ENCODE measurements around the gene ZEB1.
A peak's percentile ranks its signal among the peaks of the same experiment; 100 is the strongest.
"Not testable (repeated sequence)": the region's sequence is repeated elsewhere in the genome, so short reads cannot be mapped to it uniquely, and the experiment has no call there.

The ZEB1 gene

GRCh38 chr10:31424473-31424872 is 105.5 kb downstream of the ZEB1 start:
- DNase-seq (ENCODE audit: low read depth) = no peak

DNA sequence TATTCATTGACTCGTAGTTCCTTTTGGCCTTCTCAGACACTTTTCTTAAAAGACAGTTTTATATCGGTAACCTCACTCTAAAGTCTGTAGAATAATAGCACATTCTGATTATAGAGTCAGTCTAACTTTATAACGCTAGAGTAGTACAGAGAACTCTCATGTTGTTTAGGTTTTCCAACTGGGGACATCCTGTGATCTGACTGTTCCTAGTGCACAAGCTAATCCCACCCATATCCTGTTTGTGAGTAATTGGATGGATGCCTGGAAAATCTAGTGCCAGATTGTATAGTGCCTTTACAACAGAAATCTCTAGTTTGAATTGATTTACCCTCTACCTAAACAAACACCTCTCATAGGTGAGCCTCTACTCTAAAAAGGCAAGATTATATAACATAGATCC is 107.4 kb downstream of the ZEB1 start:
- peak; percentile 91 for DNase-seq (ENCODE audit: low read depth)

- peak; percentile 85 for DNase-seq (ENCODE audit: low read depth)
Measured at GRCh38 chr10:31427334-31427733, 108.3 kb downstream of the ZEB1 start.

- DNase-seq (ENCODE audit: low read depth) = not testable (repeated sequence)
Measured at GRCh38 chr10:31428499-31428898, 109.5 kb downstream of the ZEB1 start.

DNA sequence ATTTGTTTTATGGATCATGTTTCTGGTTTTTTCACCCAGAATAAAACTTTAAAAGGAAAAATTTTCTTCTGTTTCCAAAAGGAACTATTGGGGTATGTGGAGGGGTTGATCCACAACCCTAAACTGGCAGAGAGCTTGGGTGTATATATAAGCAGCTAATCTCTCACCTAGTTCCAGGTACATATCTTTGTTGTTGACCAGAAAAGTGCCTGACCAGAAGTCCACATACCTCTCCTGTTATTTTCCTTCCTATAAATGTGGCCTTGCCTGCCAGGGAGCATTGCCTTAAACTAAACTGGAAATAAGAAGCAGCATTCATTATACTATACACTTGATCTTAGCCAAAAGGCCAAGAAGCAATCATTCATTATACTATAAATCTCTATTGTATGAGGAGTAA is 112.0 kb downstream of the ZEB1 start:
- no peak for DNase-seq (ENCODE audit: low read depth)

- no peak for DNase-seq (ENCODE audit: low read depth)
Measured at GRCh38 chr10:31437959-31438358, 118.9 kb downstream of the ZEB1 start.

DNA sequence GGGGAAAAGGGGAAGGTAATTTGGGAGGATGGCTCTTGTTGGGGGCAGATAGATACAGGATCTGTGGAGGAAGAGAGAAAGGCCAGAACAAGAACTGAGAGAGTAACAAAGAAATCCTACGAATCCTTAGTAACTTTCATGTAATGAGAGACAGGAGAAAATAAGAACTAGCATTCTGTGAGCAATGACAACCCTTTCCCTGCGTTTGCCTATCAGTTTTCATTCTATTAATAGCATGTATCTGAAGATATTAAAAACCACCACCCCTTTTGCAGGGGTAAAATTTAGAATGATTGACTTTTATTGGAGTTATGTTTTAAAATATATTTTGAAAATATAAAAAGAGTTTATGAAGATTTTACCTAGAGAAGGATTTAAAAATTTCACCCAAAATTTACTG is 132.8 kb downstream of the ZEB1 start:
- no peak for DNase-seq (ENCODE audit: low read depth)

DNA sequence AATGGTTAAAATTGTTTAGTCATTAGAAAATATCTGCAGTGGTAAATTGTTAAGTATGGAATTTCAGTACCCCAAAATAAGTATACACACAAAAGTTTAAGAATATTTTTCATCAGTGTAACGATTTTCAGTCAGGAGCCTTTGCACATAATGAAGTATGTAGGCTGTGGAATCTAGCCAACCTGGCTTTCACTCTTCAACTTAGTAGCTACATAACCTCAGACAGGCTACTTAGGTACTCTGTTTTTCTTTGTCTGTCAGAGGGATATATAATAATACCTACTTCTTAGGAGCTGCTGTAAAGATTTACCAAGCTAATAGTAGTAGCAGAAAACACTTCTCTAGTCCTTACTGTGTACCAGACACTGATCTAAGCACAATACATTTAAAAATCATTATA is 137.5 kb downstream of the ZEB1 start:
- peak; percentile 24 for DNase-seq (ENCODE audit: low read depth)

GRCh38 chr10:31457858-31458257 is 138.8 kb downstream of the ZEB1 start:
- DNase-seq (ENCODE audit: low read depth) = no peak

GRCh38 chr10:31458974-31459373 is 140.0 kb downstream of the ZEB1 start:
- DNase-seq (ENCODE audit: low read depth) = no peak

DNA sequence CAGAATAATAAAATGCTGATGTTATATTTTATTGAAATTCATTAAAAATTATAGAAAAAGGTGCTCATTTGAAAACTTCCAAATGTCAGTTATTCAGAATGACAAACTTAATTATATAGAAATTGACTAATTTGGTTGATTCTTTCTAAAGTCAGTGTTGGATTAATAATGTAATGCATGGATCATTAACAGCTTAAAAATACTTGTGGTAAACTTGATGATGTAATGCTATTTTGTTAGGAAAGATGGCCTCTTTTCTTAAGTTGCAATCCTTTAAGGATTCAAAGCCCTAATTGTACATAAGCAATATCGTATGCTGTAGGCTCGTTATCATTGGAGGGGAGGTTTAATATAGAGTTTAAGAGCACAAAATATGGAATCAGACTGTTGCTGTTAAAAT is 141.2 kb downstream of the ZEB1 start:
- no peak for DNase-seq (ENCODE audit: low read depth)

DNA sequence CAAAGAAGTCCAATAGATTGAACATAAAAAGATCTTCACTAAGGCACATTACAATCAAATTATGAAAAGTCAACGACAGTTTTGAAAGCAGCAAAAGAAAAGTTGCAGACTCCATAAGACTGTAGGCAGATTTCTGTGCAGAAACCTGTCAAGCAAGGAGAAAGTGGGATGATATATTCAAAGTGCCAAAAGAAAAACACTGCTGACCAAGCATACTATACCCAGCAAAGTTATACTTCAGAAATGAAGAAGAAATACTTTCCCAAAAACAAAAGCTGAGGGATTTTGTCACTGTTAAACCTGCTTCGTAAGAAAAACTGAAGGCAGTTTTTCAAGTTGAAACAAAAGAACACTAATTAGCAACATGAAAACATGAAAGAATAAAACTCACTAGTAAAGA is 145.5 kb downstream of the ZEB1 start:
- no peak for DNase-seq (ENCODE audit: low read depth)

GRCh38 chr10:31466313-31466712 is 147.3 kb downstream of the ZEB1 start:
- DNase-seq (ENCODE audit: low read depth) = peak; percentile 22

DNA sequence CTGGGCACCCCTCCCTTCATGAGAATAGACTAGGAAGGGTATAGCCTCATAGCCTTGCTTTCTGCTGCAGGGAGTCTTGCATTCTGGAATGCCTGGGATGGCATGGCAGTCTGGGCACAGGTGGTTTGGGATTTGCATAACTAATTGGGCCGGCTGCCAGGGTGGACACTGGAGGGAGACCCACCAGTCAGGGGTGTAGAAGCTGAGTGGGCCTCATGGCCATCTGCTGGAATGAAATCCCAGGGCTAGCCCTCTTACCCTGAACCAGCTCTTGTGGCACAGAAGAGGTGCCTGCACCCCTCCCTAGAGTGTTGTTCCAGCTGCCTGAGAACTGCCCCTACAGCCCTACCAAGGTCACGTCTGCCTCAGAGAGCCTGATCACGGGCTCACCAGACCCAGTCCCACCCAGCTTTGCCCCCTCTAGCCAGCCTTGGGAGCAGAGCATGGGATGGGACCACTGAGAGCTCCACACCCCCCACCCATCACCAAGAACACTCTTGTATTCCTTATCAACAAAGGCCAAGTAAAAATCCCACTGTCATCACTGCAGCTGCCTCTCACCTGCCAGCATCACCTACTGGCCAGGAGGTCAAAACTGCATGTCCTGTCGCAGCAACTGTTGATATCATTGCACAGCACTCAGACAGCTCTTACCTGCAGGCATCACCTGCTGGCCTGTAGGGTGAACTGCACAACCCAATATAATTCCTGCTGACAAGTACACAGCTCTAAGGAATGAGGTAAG is 148.9 kb downstream of the ZEB1 start:
- DNase-seq (ENCODE audit: low read depth) = peak; percentile 47

DNA sequence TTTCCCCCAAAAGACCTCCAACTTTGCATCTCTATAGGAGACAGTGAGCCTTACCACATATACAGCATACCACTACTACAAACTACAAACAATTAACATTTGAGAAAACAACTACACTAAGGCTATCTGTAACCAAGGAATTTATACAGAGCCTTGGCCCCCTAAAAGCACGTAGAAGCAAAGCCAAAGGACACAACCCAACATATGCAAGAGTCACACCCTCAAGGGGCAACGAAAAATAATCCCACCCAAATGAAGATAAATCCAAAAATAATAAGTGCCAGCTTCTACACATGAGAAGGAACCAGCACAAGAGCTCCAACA is 149.5 kb downstream of the ZEB1 start:
- DNase-seq (ENCODE audit: low read depth) = no peak

DNA sequence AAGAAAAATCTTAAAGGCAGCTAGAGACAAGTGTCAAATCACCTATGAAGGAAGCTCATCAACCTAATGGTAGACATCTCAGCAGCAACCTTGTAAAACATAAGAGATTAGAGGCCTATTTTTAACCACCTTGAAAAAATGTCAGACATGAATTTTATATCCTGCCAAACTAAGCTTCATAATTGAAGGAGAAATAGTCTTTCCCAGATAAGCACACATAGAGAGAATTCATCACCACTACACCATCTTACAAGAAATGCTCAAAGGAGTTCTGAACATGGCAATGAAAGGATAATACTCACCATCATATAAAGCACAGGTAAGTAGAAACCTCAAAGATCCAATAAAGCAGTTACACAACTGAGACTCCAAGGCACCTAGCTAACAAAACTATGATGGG is 156.5 kb downstream of the ZEB1 start:
- no peak for DNase-seq (ENCODE audit: low read depth)

DNA sequence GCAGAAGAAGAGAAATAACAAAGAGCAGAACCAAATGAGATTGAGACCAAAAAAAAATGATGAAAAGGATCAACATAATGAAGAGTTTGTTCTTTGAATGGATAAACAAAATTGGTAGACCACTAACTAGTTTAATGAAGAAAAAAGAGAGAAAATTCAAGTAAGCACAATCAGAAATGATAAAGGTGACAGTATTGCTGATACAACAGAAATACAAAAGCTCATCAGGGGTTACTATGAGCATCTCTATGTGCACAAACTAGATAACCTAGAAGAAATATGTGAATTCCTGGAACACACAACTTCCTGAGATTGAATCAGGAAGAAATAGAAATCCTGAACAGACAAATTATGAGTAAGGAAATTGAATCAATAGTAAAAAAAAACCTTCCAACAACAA is 157.1 kb downstream of the ZEB1 start:
- DNase-seq (ENCODE audit: low read depth) = no peak

DNA sequence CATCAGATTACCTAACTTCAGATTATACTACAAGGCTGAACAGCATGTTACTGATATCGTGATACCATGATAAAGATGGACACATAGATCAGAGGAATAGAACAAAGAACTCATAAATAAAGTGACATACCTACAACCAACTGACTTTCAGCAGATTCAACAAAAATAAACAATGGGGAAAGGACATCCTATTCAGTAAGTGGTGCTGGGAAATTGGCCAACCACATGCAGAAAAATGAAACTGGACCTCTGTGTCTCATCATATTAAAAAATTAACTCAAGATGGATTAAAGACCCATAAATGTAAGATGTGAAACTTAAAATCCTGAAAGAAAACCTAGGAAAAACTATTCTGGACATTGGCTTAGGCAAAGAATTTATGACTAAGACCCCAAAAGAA is 158.6 kb downstream of the ZEB1 start:
- peak; percentile 27 for DNase-seq (ENCODE audit: low read depth)

GRCh38 chr10:31479752-31480151 is 160.7 kb downstream of the ZEB1 start:
- DNase-seq (ENCODE audit: low read depth) = no peak

- no peak for DNase-seq (ENCODE audit: low read depth)
Measured at GRCh38 chr10:31483546-31483945, 164.5 kb downstream of the ZEB1 start.

DNA sequence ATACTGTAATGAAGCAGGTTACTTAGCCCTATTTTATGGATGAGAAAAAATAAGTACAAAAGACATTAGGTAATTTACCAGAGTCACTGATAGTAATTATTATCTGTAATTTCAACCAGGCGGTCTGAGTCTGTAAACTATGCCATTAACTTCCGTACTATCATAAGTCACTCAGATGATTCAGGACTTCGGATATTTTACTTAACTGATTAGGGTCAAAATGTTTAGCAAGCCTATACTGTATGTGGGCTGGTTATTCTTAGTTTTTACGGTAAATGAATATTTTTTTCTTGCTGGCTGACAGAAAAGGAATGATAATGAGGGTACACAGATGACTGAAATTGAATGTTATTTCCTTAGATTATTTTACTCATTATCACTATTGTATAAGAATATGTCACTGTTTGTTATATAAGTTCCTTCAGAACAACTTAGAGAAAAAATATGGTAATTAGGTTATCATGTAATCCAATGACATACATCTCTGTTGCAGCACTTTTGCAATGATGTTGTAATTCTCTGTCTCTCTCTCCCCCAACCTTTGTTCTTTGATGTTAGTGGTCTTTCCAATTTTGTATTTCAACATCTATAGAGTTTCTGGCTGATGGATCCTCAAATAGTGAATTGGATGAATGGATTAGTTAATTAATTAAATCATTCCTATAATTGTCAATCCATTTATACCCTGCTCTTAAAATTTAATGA is 165.6 kb downstream of the ZEB1 start:
- peak; percentile 37 for DNase-seq (ENCODE audit: low read depth)

DNA sequence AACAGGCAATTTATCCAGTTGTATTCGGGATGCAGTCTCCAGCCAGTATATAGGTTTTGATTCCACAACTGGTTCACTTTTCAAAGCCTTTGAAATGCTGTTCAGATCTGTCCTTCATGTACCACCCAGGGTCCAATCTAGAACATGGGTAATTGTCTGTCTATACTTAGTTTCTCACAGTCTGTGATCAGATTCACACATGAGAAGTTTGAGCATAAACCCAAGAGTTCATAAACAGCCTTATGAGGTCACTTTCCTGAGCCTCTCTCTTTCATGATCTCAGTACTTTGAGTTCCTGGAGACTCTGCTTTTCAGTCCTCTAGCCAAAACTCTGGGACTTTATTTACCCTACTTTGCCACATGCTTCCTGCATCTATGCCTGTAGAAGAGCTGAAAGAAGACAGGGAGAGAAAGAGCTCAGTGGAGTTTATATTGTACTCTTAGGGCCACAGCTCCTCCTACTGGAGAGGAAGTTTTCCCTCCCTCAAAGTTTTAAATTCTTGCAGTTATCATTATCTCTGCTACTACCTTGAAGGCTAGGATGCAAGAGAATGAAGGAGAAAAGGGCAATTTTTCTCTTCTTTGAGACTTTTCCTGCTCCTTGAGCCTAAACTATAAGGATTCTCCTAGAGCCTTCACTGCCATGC is 172.0 kb downstream of the ZEB1 start:
- peak; percentile 74 for DNase-seq (ENCODE audit: low read depth)

DNA sequence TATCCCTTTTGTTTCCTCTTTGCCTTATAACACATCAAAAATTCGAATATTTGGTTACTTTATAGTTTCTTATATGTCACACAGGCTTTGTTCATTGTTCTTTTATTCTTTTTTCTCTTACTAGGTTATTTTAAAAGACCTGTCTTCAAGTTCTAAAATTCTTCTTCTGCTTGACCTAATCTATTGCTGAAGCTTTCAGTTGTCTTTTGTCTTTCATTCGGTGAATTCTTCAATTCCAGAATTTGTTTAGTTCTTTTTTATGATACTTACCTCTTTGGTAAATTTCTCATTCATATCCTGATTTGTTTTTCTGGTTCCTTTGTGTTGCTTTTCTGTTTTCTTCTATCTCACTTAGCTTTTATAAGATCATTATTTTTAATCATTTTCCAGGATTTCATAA is 188.4 kb downstream of the ZEB1 start:
- DNase-seq (ENCODE audit: low read depth) = no peak
